ENCODE data around the gene PTGR1.

DNA sequence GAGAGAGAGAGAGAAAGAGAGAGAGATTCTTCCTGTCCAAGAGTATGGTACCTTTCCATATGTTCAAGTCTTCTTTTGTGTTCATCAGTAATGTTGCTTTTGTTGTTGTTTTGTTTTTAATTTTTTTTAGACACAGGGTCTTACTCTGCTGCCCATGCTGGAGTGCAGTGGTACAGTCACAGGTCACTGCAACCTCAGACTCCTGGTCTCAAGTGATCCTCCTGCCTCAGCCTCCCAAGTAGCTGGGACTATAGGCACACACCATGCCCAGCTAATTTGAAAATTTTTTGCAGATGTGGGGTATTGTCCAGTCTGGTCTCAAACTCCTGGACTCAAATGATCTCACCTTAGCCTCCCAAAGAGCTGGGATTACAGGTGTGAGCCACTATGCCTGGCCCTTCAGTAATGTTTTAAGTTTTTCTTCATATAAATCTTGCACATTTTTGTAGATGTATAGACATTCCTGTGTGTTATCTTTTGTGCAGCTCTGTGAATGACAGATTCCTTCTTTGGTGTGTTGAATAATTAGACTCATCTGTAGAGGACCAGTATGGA lies 38.2 kb downstream of the PTGR1 start:
- TF ChIP-seq, protein P1, sequence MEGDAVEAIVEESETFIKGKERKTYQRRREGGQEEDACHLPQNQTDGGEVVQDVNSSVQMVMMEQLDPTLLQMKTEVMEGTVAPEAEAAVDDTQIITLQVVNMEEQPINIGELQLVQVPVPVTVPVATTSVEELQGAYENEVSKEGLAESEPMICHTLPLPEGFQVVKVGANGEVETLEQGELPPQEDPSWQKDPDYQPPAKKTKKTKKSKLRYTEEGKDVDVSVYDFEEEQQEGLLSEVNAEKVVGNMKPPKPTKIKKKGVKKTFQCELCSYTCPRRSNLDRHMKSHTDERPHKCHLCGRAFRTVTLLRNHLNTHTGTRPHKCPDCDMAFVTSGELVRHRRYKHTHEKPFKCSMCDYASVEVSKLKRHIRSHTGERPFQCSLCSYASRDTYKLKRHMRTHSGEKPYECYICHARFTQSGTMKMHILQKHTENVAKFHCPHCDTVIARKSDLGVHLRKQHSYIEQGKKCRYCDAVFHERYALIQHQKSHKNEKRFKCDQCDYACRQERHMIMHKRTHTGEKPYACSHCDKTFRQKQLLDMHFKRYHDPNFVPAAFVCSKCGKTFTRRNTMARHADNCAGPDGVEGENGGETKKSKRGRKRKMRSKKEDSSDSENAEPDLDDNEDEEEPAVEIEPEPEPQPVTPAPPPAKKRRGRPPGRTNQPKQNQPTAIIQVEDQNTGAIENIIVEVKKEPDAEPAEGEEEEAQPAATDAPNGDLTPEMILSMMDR (IDR thresholded peaks at IDR 0.05; ENCODE audit: control extremely low read depth in 1 of 3, insufficient read depth in 1 of 3, low read depth in 1 of 3, low read length in 3 of 3): no peak
- TF ChIP-seq CREB1 (IDR thresholded peaks at IDR 0.05) (no peak), HDAC6 (IDR thresholded peaks at IDR 0.05; ENCODE audit: low read depth, low read length) (no peak), POLR2A (IDR thresholded peaks at IDR 0.05; ENCODE audit: control extremely low read depth in 1 of 2, low read depth in 2 of 2, low read length in 2 of 2) (no peak), CEBPB (IDR thresholded peaks at IDR 0.05; ENCODE audit: low read depth, low read length) (no peak), JUND (IDR thresholded peaks at IDR 0.05; ENCODE audit: low read length) (no peak), SIN3A (conservative IDR thresholded peaks at IDR 0.05 in 1 of 2, IDR thresholded peaks at IDR 0.05 in 1 of 2; ENCODE audit: low read depth in 1 of 2, low read length in 2 of 2) (no peak), EP300 (IDR thresholded peaks at IDR 0.05; ENCODE audit: borderline replicate concordance in 1 of 2, low read depth in 2 of 2, low read length in 2 of 2) (no peak), KDM1A (IDR thresholded peaks at IDR 0.05; ENCODE audit: borderline replicate concordance, low read length) (no peak)
- TF ChIP-seq, protein P2, sequence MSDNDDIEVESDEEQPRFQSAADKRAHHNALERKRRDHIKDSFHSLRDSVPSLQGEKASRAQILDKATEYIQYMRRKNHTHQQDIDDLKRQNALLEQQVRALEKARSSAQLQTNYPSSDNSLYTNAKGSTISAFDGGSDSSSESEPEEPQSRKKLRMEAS (IDR thresholded peaks at IDR 0.05): no peak

Data from H1 (cell line).